DOHH2 (cell line): ENCODE data around the gene NOS3.

Experiments used
- CTCF ChIP-seq: fragments of 200-600 bp; sonication (generic); IDR thresholded peaks from one replicate; pipeline ENCODE4 v1.5.1; 2014; ENCODE audit warnings: antibody characterized with exemption, mild to moderate bottlenecking, low read depth, low read length; ENCODE audit not compliant: poor library complexity, severe bottlenecking
- EZH2phosphoT487 ChIP-seq: fragments of 200-600 bp; sonication (generic); IDR thresholded peaks from 2 replicates; pipeline ENCODE4 v1.6.1; 2017; ENCODE audit warnings: borderline replicate concordance, mild to moderate bottlenecking, antibody characterized with exemption, low read length, moderate library complexity, mixed read lengths

DNA sequence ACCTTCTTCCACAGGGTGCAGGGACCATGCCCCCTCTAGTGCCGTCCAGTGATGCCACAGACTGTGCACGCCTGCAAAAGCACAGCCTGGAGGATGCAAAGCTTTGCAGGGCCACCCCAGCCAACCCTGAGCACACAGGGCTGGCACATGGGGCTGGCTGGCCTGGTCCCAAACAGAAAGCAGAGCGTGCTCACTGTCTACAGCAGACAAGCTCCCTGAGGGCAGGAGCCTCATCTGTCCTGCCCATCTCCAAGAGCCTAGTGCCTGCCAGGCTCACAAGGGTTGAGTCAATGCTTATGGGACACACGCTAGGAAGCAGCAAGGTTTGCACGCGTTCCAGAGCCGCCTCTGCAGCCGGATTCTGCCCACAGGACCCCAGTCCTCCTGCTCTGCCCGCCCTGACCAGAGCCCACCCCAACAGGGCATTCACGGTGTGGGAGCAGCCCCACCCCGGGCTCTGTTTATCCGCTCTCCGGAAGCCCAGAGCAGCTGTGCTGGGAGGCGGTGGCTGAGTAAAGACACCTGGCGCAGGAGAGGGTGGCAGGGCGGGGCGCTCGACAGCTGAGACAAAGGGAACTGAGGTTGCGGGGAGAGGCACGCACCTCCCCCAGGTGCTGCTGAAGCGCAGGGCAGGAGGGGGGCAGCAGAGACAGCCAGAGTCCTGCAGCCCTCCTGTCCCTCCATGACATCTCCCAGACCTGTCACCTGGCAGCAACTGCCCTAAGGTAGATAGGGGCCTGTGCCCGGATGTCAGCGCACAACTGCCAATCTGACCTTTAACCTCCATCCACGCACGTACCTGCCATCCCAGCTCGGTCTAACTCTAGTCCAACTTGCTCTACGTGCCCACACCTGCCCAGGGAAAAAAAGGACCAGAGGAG is 17.0 kb upstream of the NOS3 start:
- no peak for TF ChIP-seq CTCF
- TF ChIP-seq EZH2phosphoT487, result no peak
